ENCODE measurements around the gene TRAK1.

GRCh38 chr3:42096796-42097565 lies 5.8 kb downstream of the TRAK1 start:
- no peak for TF ChIP-seq POLR2AphosphoS5 (IDR thresholded peaks at IDR 0.05; ENCODE audit: borderline replicate concordance, low read depth, low read length)
- no peak for TF ChIP-seq EZH2 (IDR thresholded peaks at IDR 0.05)
- TF ChIP-seq FOXP2 (optimal IDR thresholded peaks at IDR 0.05; ENCODE audit: control extremely low read depth, extremely low read length, insufficient read depth) = no peak
